Measurements from ENCODE around the gene CACNA1I. TPM values are rescaled to one million over a fixed set of nuclear protein-coding genes. Genes with fewer than 3 reads are reported as not detected.

Gene CACNA1I
- total and polyA plus RNA-seq, 7 donors = under 0.01 to 0.95 (median 0.15) TPM; not detected in 3

- no peak for TF ChIP-seq POLR2AphosphoS5 (IDR thresholded peaks at IDR 0.05)
- TF ChIP-seq CTCF (IDR thresholded peaks at IDR 0.05) = no peak
- no peak for TF ChIP-seq EP300 (IDR thresholded peaks at IDR 0.05)
- TF ChIP-seq POLR2A (IDR thresholded peaks at IDR 0.05) = no peak
- Histone ChIP-seq H3K9me3 (peaks cover 0 to 5% (median under 1%) of the 10 kb centered on the region in 4 donors), H3K36me3 (no peaks in the 10 kb centered on the region), H3K4me3 (no peak overlapping the region), H3K27me3 (peaks cover 4 to 41% (median 9%) of the 10 kb centered on the region in 3 donors), H3K4me1 (no peaks in the 10 kb centered on the region), H3K27ac (no peak overlapping the region)
- DNase-seq = no peak
- intact Hi-C loops (cut with DNase I) = no loop called here
- 51 to 72% methylated on average over 3 of the region's 3 CpGs for WGBS, 2 donors
These were observed 32.8 kb downstream of the CACNA1I start for GRCh38 chr22:39603345-39603744.

GRCh38 chr22:39610246-39610645 is 39.7 kb downstream of the CACNA1I start:
- TF ChIP-seq POLR2A (IDR thresholded peaks at IDR 0.05) (no peak), CTCF (IDR thresholded peaks at IDR 0.05) (no peak), POLR2AphosphoS5 (IDR thresholded peaks at IDR 0.05) (no peak), EP300 (IDR thresholded peaks at IDR 0.05) (no peak)
- no peak for DNase-seq
- 45 to 69% methylated on average over 8 of the region's 8 CpGs for WGBS, 2 donors
- no peaks in the 10 kb centered on the region for H3K9me3 ChIP-seq
- no peak overlapping the region for H3K4me3 ChIP-seq
- no peaks in the 10 kb centered on the region for H3K36me3 ChIP-seq
- no peaks in the 10 kb centered on the region for H3K4me1 ChIP-seq
- intact Hi-C loops (cut with DNase I) = no loop called here
- H3K27me3 ChIP-seq = peaks cover 0 to 19% (median 0%) of the 10 kb centered on the region in 3 donors
- no peak overlapping the region for H3K27ac ChIP-seq

GRCh38 chr22:39610766-39611165 is 40.2 kb downstream of the CACNA1I start:
- 48 to 74% methylated on average over 7 of the region's 7 CpGs for WGBS, 2 donors
- Histone ChIP-seq H3K27me3 (peaks cover 0 to 18% (median 0%) of the 10 kb centered on the region in 3 donors), H3K36me3 (no peaks in the 10 kb centered on the region), H3K4me3 (no peak overlapping the region), H3K9me3 (no peaks in the 10 kb centered on the region), H3K27ac (no peak overlapping the region), H3K4me1 (no peaks in the 10 kb centered on the region)
- TF ChIP-seq POLR2AphosphoS5 (IDR thresholded peaks at IDR 0.05) (no peak), EP300 (IDR thresholded peaks at IDR 0.05) (no peak), POLR2A (IDR thresholded peaks at IDR 0.05) (no peak), CTCF (IDR thresholded peaks at IDR 0.05) (no peak)
- intact Hi-C loops (cut with DNase I) = no loop called here
- DNase-seq = no peak

- intact Hi-C loops (cut with DNase I) = no loop called here
- WGBS, 2 donors = 80 to 81% methylated on average over 4 of the region's 4 CpGs
- H3K27me3 ChIP-seq = peaks cover 0 to 24% (median 0%) of the 10 kb centered on the region in 3 donors
- H3K4me1 ChIP-seq = no peaks in the 10 kb centered on the region
- no peaks in the 10 kb centered on the region for H3K9me3 ChIP-seq
- no peaks in the 10 kb centered on the region for H3K36me3 ChIP-seq
- no peak for TF ChIP-seq EP300 (IDR thresholded peaks at IDR 0.05)
- TF ChIP-seq CTCF (IDR thresholded peaks at IDR 0.05) = no peak
- TF ChIP-seq POLR2AphosphoS5 (IDR thresholded peaks at IDR 0.05) = no peak
- no peak for TF ChIP-seq POLR2A (IDR thresholded peaks at IDR 0.05)
- H3K4me3 ChIP-seq = no peak overlapping the region
- no peak for DNase-seq
- H3K27ac ChIP-seq = no peak overlapping the region
These were observed 40.8 kb downstream of the CACNA1I start for GRCh38 chr22:39611360-39611759.

Data from sigmoid colon (tissue), 7 donors.